Endothelial cell of umbilical vein (primary cell): ENCODE data around the gene C21orf58.

Experiments
- EZH2 ChIP-seq: IDR thresholded peaks from 2 replicates; pipeline ENCODE4 v1.6.1; 2012; ENCODE audit warnings: borderline replicate concordance, low read depth, mild to moderate bottlenecking, moderate library complexity, low read length, inconsistent platforms; ENCODE audit not compliant: severe bottlenecking
- MYC ChIP-seq: IDR thresholded peaks from one replicate; pipeline ENCODE4 v1.6.1; 2011; ENCODE audit warnings: mild to moderate bottlenecking, low read depth, low read length
- POLR2A ChIP-seq: IDR thresholded peaks from 2 replicates; pipeline ENCODE4 v1.6.1; 2012; ENCODE audit warnings: low read depth, mild to moderate bottlenecking, control low read depth, low read length
- POLR2AphosphoS5 ChIP-seq: IDR thresholded peaks from 2 replicates; pipeline ENCODE4 v1.6.1; 2012; ENCODE audit warnings: low read depth, mild to moderate bottlenecking, control low read depth, low read length, moderate library complexity; ENCODE audit not compliant: insufficient read depth
- TF ChIP-seq, protein P1 (sequence below), 2 donors: IDR thresholded peaks; 1 replicate in 1 of 2; 2 replicates in 1 of 2; pipeline ENCODE4 v1.5.1; 2011; ENCODE audit warnings: low read length in 2 of 2, mild to moderate bottlenecking in 2 of 2, moderate library complexity in 2 of 2, control low read depth in 1 of 2, inconsistent platforms in 1 of 2, low read depth in 1 of 2; ENCODE audit not compliant: insufficient read depth in 1 of 2; ENCODE audit errors: extremely low read depth in 1 of 2
- TF ChIP-seq, protein P2 (sequence below): IDR thresholded peaks from 2 replicates; pipeline ENCODE4 v1.6.1; 2011; ENCODE audit not compliant: insufficient read depth, insufficient read length

DNA sequence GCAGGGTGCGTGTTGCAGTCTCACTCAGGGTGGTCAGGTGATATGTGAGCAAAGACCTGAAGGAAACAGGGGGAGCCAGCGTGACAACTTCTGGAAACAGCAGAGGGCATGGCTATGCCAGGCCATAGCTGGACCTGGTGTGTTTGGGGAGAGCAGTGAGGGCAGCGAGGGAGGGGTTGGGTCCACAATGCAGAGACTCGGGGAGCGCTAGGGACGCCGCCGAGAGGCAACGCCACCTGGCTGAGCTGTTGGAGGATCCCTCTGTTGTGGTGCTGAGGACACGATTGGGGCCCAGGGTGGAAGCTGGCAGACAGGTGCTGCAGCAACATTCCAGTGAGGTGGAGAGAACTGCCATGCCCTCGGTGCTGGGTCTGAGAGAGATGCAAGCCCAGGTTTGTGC lies 68.5 kb downstream of the C21orf58 start:
- TF ChIP-seq, protein P1, sequence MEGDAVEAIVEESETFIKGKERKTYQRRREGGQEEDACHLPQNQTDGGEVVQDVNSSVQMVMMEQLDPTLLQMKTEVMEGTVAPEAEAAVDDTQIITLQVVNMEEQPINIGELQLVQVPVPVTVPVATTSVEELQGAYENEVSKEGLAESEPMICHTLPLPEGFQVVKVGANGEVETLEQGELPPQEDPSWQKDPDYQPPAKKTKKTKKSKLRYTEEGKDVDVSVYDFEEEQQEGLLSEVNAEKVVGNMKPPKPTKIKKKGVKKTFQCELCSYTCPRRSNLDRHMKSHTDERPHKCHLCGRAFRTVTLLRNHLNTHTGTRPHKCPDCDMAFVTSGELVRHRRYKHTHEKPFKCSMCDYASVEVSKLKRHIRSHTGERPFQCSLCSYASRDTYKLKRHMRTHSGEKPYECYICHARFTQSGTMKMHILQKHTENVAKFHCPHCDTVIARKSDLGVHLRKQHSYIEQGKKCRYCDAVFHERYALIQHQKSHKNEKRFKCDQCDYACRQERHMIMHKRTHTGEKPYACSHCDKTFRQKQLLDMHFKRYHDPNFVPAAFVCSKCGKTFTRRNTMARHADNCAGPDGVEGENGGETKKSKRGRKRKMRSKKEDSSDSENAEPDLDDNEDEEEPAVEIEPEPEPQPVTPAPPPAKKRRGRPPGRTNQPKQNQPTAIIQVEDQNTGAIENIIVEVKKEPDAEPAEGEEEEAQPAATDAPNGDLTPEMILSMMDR (IDR thresholded peaks at IDR 0.05; ENCODE audit: extremely low read depth in 1 of 2, insufficient read depth in 1 of 2, low read depth in 1 of 2, low read length in 2 of 2) = no peak
- TF ChIP-seq EZH2 (no peak), POLR2AphosphoS5 (no peak), MYC (no peak), POLR2A (no peak)
- TF ChIP-seq, protein P2, sequence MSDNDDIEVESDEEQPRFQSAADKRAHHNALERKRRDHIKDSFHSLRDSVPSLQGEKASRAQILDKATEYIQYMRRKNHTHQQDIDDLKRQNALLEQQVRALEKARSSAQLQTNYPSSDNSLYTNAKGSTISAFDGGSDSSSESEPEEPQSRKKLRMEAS = no peak
